HEK293 (cell line): ENCODE data around the gene TRIM6.

Experiments used
- CTCF ChIA-PET: fragments of 350-600 bp; formaldehyde crosslinking; extraction: SDS; loops from one replicate; lab custom pipeline; 2021; ENCODE audit warnings: antibody characterized with exemption; lab: Yijun Ruan, JAX
- POLR2A ChIA-PET: fragments of 300-600 bp; formaldehyde crosslinking; extraction: SDS; loops from one replicate; lab custom pipeline; 2020; ENCODE audit warnings: antibody characterized with exemption, inconsistent platforms; lab: Yijun Ruan, JAX
- H3K27ac ChIP-seq: fragments of 200-500 bp; sonication (Bioruptor generic); 2 replicates; pipeline ENCODE4 v1.5.1; 2014; ENCODE audit warnings: low read depth, low read length, control low read depth, inconsistent platforms; ENCODE audit errors: extremely low read depth
- H3K36me3 ChIP-seq, 2 experiments: fragments of 200-500 bp in 1 of 2; sonication (Bioruptor generic) in 1 of 2; 1 replicate in 1 of 2; 2 replicates in 1 of 2; pipeline ENCODE4 v1.5.1; 2014 to 2017; ENCODE audit warnings: inconsistent platforms in 2 of 2, low read length in 2 of 2; ENCODE audit not compliant: control insufficient read depth in 2 of 2, insufficient read depth in 1 of 2
- H3K4me1 ChIP-seq: fragments of 200-500 bp; sonication (Bioruptor generic); 2 replicates; pipeline ENCODE4 v1.5.1; 2014; ENCODE audit warnings: mild to moderate bottlenecking, low read length, inconsistent platforms; ENCODE audit not compliant: control insufficient read depth, insufficient read depth
- H3K4me3 ChIP-seq: 2 replicates; pipeline ENCODE4 v1.5.1; 2011; ENCODE audit warnings: low read depth, mild to moderate bottlenecking, control low read depth, low read length, moderate library complexity
- H3K9me3 ChIP-seq: fragments of 200-500 bp; sonication (Bioruptor generic); 2 replicates; pipeline ENCODE4 v1.5.1; 2014; ENCODE audit warnings: low read depth, low read length, inconsistent platforms; ENCODE audit not compliant: control insufficient read depth, insufficient read depth
- BCL11B ChIP-seq: fragments of 450-650 bp; formaldehyde crosslinking; IDR thresholded peaks from 2 replicates; pipeline ENCODE4 v1.5.1; 2016; ENCODE audit warnings: low read depth, missing biosample characterization, missing genetic modification characterization
- GLIS2 ChIP-seq: fragments of 450-650 bp; formaldehyde crosslinking; IDR thresholded peaks from 2 replicates; pipeline ENCODE4 v1.5.1; 2016; ENCODE audit warnings: missing biosample characterization, missing genetic modification characterization
- HOXD13 ChIP-seq: sonication (generic); formaldehyde crosslinking; IDR thresholded peaks from 2 replicates; pipeline ENCODE4 v1.8.0; 2022; ENCODE audit warnings: missing genetic modification reagents, borderline replicate concordance
- KLF8 ChIP-seq: fragments of 450-650 bp; formaldehyde crosslinking; IDR thresholded peaks from 2 replicates; pipeline ENCODE4 v1.5.1; 2016; ENCODE audit warnings: missing biosample characterization, missing genetic modification characterization
- OVOL3 ChIP-seq: fragments of 450-650 bp; formaldehyde crosslinking; IDR thresholded peaks from 2 replicates; pipeline ENCODE4 v1.5.1; 2016; ENCODE audit warnings: missing biosample characterization, missing genetic modification characterization
- SP7 ChIP-seq: fragments of 450-650 bp; formaldehyde crosslinking; IDR thresholded peaks from 2 replicates; pipeline ENCODE4 v1.5.1; 2016; ENCODE audit warnings: missing biosample characterization, missing genetic modification characterization
- TRIM28 ChIP-seq: IDR thresholded peaks from 2 replicates; pipeline ENCODE4 v1.6.1; 2011; ENCODE audit warnings: low read length, control low read depth, borderline replicate concordance
- WT1 ChIP-seq: fragments of 450-650 bp; formaldehyde crosslinking; IDR thresholded peaks from 2 replicates; pipeline ENCODE4 v1.5.1; 2016; ENCODE audit warnings: missing biosample characterization, missing genetic modification characterization
- ZNF112 ChIP-seq: fragments of 450-650 bp; formaldehyde crosslinking; IDR thresholded peaks from 2 replicates; pipeline ENCODE4 v1.5.0; 2017; ENCODE audit warnings: missing biosample characterization, missing genetic modification characterization
- ZNF132 ChIP-seq: fragments of 450-650 bp; formaldehyde crosslinking; IDR thresholded peaks from 2 replicates; pipeline ENCODE4 v1.5.1; 2017; ENCODE audit warnings: missing biosample characterization, missing genetic modification characterization, borderline replicate concordance
- ZNF146 ChIP-seq: fragments of 450-650 bp; formaldehyde crosslinking; IDR thresholded peaks from 2 replicates; pipeline ENCODE4 v1.5.1; 2016; ENCODE audit warnings: missing biosample characterization, missing genetic modification characterization
- ZNF157 ChIP-seq: fragments of 450-650 bp; formaldehyde crosslinking; IDR thresholded peaks from 2 replicates; pipeline ENCODE4 v1.5.1; 2016; ENCODE audit warnings: missing biosample characterization, missing genetic modification characterization
- ZNF175 ChIP-seq: fragments of 450-650 bp; formaldehyde crosslinking; IDR thresholded peaks from 2 replicates; pipeline ENCODE4 v1.5.1; 2016; ENCODE audit warnings: missing biosample characterization, missing genetic modification characterization
- ZNF311 ChIP-seq: fragments of 450-650 bp; formaldehyde crosslinking; IDR thresholded peaks from 2 replicates; pipeline ENCODE4 v1.5.1; 2017; ENCODE audit warnings: missing biosample characterization, missing genetic modification characterization, borderline replicate concordance
- ZNF394 ChIP-seq: fragments of 450-650 bp; formaldehyde crosslinking; IDR thresholded peaks from 2 replicates; pipeline ENCODE4 v1.5.1; 2016; ENCODE audit warnings: missing biosample characterization, missing genetic modification characterization, mild to moderate bottlenecking, moderate library complexity, borderline replicate concordance
- ZNF473 ChIP-seq: fragments of 450-650 bp; formaldehyde crosslinking; IDR thresholded peaks from 2 replicates; pipeline ENCODE4 v1.5.1; 2017; ENCODE audit warnings: missing biosample characterization, missing genetic modification characterization
- ZNF48 ChIP-seq: fragments of 450-650 bp; formaldehyde crosslinking; IDR thresholded peaks from 2 replicates; pipeline ENCODE4 v1.5.1; 2016; ENCODE audit warnings: missing biosample characterization, missing genetic modification characterization
- ZNF501 ChIP-seq: fragments of 450-650 bp; formaldehyde crosslinking; IDR thresholded peaks from 2 replicates; pipeline ENCODE4 v1.5.1; 2016; ENCODE audit warnings: missing biosample characterization, missing genetic modification characterization
- ZNF521 ChIP-seq: fragments of 450-650 bp; formaldehyde crosslinking; IDR thresholded peaks from 2 replicates; pipeline ENCODE4 v1.5.1; 2017; ENCODE audit warnings: missing biosample characterization, mild to moderate bottlenecking, missing genetic modification characterization
- ZNF530 ChIP-seq: fragments of 450-650 bp; formaldehyde crosslinking; IDR thresholded peaks from 2 replicates; pipeline ENCODE4 v1.5.1; 2016; ENCODE audit warnings: low read depth, missing biosample characterization, missing genetic modification characterization
- ZNF600 ChIP-seq: fragments of 450-650 bp; formaldehyde crosslinking; IDR thresholded peaks from 2 replicates; pipeline ENCODE4 v1.5.1; 2016; ENCODE audit warnings: missing biosample characterization, missing genetic modification characterization
- ZNF621 ChIP-seq: fragments of 450-650 bp; formaldehyde crosslinking; IDR thresholded peaks from 2 replicates; pipeline ENCODE4 v1.5.1; 2017; ENCODE audit warnings: missing biosample characterization, missing genetic modification characterization
- ZNF623 ChIP-seq: fragments of 450-650 bp; formaldehyde crosslinking; IDR thresholded peaks from 2 replicates; pipeline ENCODE4 v1.5.1; 2016; ENCODE audit warnings: missing biosample characterization, missing genetic modification characterization
- ZNF624 ChIP-seq: fragments of 450-650 bp; formaldehyde crosslinking; IDR thresholded peaks from 2 replicates; pipeline ENCODE4 v1.5.1; 2017; ENCODE audit warnings: missing biosample characterization, missing genetic modification characterization
- ZNF629 ChIP-seq: fragments of 450-650 bp; formaldehyde crosslinking; IDR thresholded peaks from 2 replicates; pipeline ENCODE4 v1.5.1; 2017; ENCODE audit warnings: missing biosample characterization, missing genetic modification characterization
- ZNF792 ChIP-seq: fragments of 450-650 bp; formaldehyde crosslinking; IDR thresholded peaks from 2 replicates; pipeline ENCODE4 v1.5.1; 2016; ENCODE audit warnings: missing biosample characterization, missing genetic modification characterization
- TF ChIP-seq, protein P1 (sequence below): fragments of 450-650 bp; IDR thresholded peaks from 2 replicates; pipeline ENCODE4 v1.5.1; 2018; ENCODE audit warnings: missing biosample characterization, mild to moderate bottlenecking, missing genetic modification characterization
- TF ChIP-seq, protein P2 (sequence below): fragments of 450-650 bp; formaldehyde crosslinking; IDR thresholded peaks from 2 replicates; pipeline ENCODE4 v1.5.1; 2016; ENCODE audit warnings: missing biosample characterization, missing genetic modification characterization
- TF ChIP-seq, protein P3 (sequence below): fragments of 450-650 bp; formaldehyde crosslinking; IDR thresholded peaks from 2 replicates; pipeline ENCODE4 v1.5.1; 2016; ENCODE audit warnings: missing biosample characterization, missing genetic modification characterization
- TF ChIP-seq, protein P4 (sequence below): fragments of 450-650 bp; formaldehyde crosslinking; optimal IDR thresholded peaks from 2 replicates; pipeline ENCODE3; 2016; ENCODE audit warnings: missing biosample characterization, mild to moderate bottlenecking, missing genetic modification characterization

Gene TRIM6

DNA sequence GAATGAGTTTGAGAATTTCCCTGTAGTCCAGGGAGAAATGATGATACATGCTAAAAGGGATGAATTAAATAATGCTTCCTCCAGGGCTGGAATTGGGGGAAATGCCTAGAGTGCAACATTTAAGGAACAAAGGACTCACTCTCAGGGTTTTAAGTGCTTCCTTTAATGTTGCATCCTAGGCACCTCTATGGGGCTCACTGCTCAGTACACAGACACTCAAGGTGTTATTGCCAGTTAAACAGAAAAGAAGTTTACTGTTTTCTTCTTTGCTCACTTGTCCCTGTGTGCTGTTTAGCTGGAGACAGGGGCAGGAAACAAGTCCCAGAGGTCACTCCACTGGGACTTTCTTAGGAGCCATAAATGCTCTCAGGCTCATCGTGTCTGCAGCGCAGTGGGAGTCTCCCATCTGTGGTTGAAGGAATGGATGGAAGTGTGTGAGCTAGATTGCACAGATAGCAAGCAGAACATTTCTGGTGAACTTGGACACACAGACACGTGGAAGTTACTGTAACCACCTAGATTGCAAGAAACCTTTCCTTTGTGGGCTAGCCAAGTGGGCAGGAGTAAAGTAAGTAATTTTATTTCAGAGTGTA, 39.7 kb upstream of the TRIM6 start:
- H3K4me3 ChIP-seq, result no peak overlapping the region
- POLR2A ChIA-PET, result no interaction called here
- no peaks in the 10 kb centered on the region for H3K4me1 ChIP-seq
- TF ChIP-seq ZNF48 (no peak), ZNF629 (tag by site-specific recombination) (no peak), ZNF394 (tag by site-specific recombination) (no peak), ZNF311 (tag by site-specific recombination) (no peak), ZNF624 (tag by site-specific recombination) (no peak), GLIS2 (tag by site-specific recombination) (no peak), ZNF600 (tag by site-specific recombination) (no peak), OVOL3 (no peak), ZNF112 (tag by site-specific recombination) (no peak), ZNF530 (tag by site-specific recombination) (no peak), ZNF473 (tag by site-specific recombination) (no peak), ZNF501 (no peak), ZNF146 (tag by site-specific recombination) (no peak), ZNF623 (no peak), TRIM28 (no peak)
- TF ChIP-seq, protein P1, sequence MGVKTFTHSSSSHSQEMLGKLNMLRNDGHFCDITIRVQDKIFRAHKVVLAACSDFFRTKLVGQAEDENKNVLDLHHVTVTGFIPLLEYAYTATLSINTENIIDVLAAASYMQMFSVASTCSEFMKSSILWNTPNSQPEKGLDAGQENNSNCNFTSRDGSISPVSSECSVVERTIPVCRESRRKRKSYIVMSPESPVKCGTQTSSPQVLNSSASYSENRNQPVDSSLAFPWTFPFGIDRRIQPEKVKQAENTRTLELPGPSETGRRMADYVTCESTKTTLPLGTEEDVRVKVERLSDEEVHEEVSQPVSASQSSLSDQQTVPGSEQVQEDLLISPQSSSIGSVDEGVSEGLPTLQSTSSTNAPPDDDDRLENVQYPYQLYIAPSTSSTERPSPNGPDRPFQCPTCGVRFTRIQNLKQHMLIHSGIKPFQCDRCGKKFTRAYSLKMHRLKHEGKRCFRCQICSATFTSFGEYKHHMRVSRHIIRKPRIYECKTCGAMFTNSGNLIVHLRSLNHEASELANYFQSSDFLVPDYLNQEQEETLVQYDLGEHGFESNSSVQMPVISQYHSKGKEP (tag by site-specific recombination), result no peak
- TF ChIP-seq, protein P2, sequence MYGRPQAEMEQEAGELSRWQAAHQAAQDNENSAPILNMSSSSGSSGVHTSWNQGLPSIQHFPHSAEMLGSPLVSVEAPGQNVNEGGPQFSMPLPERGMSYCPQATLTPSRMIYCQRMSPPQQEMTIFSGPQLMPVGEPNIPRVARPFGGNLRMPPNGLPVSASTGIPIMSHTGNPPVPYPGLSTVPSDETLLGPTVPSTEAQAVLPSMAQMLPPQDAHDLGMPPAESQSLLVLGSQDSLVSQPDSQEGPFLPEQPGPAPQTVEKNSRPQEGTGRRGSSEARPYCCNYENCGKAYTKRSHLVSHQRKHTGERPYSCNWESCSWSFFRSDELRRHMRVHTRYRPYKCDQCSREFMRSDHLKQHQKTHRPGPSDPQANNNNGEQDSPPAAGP (tag by site-specific recombination), result no peak
- TF ChIP-seq, protein P3, sequence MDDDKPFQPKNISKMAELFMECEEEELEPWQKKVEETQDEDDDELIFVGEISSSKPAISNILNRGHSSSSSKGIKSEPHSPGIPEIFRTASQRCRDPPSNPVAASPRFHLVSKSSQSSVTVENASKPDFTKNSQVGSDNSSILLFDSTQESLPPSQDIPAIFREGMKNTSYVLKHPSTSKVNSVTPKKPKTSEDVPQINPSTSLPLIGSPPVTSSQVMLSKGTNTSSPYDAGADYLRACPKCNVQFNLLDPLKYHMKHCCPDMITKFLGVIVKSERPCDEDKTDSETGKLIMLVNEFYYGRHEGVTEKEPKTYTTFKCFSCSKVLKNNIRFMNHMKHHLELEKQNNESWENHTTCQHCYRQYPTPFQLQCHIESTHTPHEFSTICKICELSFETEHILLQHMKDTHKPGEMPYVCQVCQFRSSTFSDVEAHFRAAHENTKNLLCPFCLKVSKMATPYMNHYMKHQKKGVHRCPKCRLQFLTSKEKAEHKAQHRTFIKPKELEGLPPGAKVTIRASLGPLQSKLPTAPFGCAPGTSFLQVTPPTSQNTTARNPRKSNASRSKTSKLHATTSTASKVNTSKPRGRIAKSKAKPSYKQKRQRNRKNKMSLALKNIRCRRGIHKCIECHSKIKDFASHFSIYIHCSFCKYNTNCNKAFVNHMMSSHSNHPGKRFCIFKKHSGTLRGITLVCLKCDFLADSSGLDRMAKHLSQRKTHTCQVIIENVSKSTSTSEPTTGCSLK (tag by site-specific recombination), result no peak
- TF ChIP-seq, protein P4, sequence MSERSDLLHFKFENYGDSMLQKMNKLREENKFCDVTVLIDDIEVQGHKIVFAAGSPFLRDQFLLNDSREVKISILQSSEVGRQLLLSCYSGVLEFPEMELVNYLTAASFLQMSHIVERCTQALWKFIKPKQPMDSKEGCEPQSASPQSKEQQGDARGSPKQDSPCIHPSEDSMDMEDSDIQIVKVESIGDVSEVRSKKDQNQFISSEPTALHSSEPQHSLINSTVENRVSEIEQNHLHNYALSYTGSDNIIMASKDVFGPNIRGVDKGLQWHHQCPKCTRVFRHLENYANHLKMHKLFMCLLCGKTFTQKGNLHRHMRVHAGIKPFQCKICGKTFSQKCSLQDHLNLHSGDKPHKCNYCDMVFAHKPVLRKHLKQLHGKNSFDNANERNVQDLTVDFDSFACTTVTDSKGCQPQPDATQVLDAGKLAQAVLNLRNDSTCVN (tag by site-specific recombination), result no peak
- CTCF ChIA-PET, result interaction anchor here (1.5 kb wide), 1 partner anchor 128 kb away, joined by 7 read pairs; the partner anchor contains the start of gene TRIM5
- no peak overlapping the region for H3K27ac ChIP-seq
- no peaks in the 10 kb centered on the region for H3K9me3 ChIP-seq
- no peaks in the 10 kb centered on the region for H3K36me3 ChIP-seq

DNA sequence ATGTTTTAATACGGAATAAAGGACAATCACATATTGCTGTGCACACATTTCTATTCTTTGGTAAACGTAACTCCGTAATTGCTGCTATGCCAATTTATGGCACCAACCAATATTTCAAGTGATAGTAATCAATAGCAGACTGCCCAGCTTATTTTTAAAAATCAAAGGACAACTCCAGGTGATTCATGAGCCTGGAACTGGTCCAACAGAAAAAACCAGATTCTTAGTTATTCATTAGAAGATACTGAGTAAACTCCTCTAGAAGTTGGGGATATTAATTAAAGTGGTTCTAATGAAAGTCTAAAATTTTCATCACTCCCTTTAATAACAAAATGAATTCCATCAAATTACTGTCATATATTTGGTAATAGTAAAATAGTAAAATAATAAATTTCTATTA, 38.7 kb upstream of the TRIM6 start:
- no peaks in the 10 kb centered on the region for H3K36me3 ChIP-seq
- H3K4me3 ChIP-seq, result no peak overlapping the region
- CTCF ChIA-PET, result no interaction called here
- POLR2A ChIA-PET, result no interaction called here
- H3K9me3 ChIP-seq, result no peaks in the 10 kb centered on the region
- H3K27ac ChIP-seq, result no peak overlapping the region
- no peaks in the 10 kb centered on the region for H3K4me1 ChIP-seq
- no peak for TF ChIP-seq HOXD13
- TF ChIP-seq ZNF48, result no peak
- no peak for TF ChIP-seq WT1 (tag by site-specific recombination)
- no peak for TF ChIP-seq ZNF157 (tag by site-specific recombination)
- TF ChIP-seq, protein P4 (tag by site-specific recombination), result no peak
- no peak for TF ChIP-seq KLF8 (tag by site-specific recombination)
- no peak for TF ChIP-seq BCL11B (tag by site-specific recombination)
- TF ChIP-seq ZNF175 (tag by site-specific recombination), result no peak
- no peak for TF ChIP-seq ZNF132 (tag by site-specific recombination)
- TF ChIP-seq SP7 (tag by site-specific recombination), result no peak
- no peak for TF ChIP-seq ZNF621
- TF ChIP-seq ZNF521 (tag by site-specific recombination), result no peak
- TF ChIP-seq ZNF792 (tag by site-specific recombination), result no peak
